Spleen (tissue), 7 donors: ENCODE results near the gene RGMA.

Experiments
- CTCF ChIP-seq, 11 experiments: fragments of 200-600 bp in 7 of 11; fragments of 450-650 bp in 4 of 11; sonication (generic) in 4 of 11; IDR thresholded peaks in 8 of 11; conservative IDR thresholded peaks in 3 of 11; 1 replicate in 7 of 11; 2 replicates in 4 of 11; pipeline versions ENCODE4 v1.4.0 to v1.8.0; 2016 to 2021; ENCODE audit warnings: antibody characterized with exemption in 11 of 11, inconsistent platforms in 4 of 11, mild to moderate bottlenecking in 1 of 11
- POLR2A ChIP-seq, 3 donors: fragments of 450-650 bp; IDR thresholded peaks; one replicate each; pipeline ENCODE4 v1.5.1; 2017; ENCODE audit warnings: antibody characterized with exemption in 3 of 3, mild to moderate bottlenecking in 1 of 3
- donor health status: DM: no; HTN: no; CAD: no; lungs with moderate emphysema.
- donor health status: DM: no; HTN: no; CAD: no.
- donor health status: DM: no; HTN: no; CAD: no.

GRCh38 chr15:93034512-93034911, 54.5 kb downstream of the RGMA start:
- TF ChIP-seq CTCF (IDR thresholded peaks at IDR 0.05 in 8 of 11, conservative IDR thresholded peaks at IDR 0.05 in 3 of 11) = no peak
- TF ChIP-seq POLR2A (IDR thresholded peaks at IDR 0.05) = no peak
